ENCODE results near the gene THAP9.
"Not testable (repeated sequence)": the region's sequence is repeated elsewhere in the genome, so short reads cannot be mapped to it uniquely, and the experiment has no call there.

Gene THAP9, protein sequence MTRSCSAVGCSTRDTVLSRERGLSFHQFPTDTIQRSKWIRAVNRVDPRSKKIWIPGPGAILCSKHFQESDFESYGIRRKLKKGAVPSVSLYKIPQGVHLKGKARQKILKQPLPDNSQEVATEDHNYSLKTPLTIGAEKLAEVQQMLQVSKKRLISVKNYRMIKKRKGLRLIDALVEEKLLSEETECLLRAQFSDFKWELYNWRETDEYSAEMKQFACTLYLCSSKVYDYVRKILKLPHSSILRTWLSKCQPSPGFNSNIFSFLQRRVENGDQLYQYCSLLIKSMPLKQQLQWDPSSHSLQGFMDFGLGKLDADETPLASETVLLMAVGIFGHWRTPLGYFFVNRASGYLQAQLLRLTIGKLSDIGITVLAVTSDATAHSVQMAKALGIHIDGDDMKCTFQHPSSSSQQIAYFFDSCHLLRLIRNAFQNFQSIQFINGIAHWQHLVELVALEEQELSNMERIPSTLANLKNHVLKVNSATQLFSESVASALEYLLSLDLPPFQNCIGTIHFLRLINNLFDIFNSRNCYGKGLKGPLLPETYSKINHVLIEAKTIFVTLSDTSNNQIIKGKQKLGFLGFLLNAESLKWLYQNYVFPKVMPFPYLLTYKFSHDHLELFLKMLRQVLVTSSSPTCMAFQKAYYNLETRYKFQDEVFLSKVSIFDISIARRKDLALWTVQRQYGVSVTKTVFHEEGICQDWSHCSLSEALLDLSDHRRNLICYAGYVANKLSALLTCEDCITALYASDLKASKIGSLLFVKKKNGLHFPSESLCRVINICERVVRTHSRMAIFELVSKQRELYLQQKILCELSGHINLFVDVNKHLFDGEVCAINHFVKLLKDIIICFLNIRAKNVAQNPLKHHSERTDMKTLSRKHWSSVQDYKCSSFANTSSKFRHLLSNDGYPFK

DNA sequence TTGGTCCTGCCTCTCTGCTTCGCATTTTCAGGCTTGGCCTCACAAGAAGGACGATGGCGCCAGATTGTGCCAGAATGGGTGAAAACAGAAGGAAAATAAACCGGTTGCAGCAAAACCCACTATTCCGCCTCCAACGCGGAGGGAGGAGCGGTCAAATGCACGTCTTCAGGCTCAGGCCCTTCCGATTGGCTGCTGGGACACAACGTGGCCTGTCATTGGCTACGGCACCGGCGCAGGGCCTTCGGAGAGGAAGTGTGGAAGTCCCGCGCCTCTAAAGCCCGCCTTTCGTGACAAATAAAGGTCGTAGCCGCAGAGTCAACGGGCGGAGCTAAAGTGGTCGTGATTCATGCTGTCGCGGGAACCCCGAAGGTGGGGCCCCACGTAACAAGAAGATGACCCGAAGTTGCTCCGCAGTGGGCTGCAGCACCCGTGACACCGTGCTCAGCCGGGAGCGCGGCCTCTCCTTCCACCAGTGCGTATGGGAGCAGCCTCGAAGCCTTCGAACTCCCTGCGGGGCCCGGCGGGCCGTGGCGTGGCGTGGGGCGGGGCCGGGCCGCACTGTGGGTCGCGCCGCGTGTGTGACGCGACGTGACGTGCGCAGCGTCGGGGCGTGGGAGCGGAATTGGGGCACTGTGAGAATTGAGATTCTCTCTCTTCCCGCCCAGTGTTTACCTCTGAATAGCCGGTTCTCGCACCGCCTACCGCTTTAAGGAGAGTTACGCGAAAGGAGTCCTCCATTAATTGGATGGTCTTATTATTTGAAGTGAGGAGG is at the start of gene THAP9:
TSS of gene THAP9 (plus strand) at position 325 of the 772 bp plus-strand sequence. CDS start at position 393, 68 bp downstream.
- DNase-seq, result peak; percentile 99

DNA sequence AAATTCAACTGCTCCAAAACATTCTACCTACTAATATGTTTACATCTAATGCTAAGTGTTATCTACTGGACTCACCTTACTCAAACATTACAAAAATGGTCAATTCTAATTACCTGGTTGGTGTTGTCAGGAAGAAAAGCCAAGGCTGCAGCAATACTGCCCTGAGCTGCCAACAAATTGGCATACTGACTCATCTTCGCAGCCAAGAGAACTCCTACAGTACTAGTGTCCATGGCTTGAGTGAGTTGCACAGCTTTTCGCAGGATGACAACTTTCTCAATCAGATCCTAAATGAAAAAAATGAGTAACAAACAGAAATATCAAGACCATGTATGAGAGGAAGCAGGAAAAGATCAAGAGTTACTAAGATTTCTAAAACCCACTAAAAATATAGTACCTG is 49.2 kb upstream of the THAP9 start:
- DNase-seq, result no peak

DNA sequence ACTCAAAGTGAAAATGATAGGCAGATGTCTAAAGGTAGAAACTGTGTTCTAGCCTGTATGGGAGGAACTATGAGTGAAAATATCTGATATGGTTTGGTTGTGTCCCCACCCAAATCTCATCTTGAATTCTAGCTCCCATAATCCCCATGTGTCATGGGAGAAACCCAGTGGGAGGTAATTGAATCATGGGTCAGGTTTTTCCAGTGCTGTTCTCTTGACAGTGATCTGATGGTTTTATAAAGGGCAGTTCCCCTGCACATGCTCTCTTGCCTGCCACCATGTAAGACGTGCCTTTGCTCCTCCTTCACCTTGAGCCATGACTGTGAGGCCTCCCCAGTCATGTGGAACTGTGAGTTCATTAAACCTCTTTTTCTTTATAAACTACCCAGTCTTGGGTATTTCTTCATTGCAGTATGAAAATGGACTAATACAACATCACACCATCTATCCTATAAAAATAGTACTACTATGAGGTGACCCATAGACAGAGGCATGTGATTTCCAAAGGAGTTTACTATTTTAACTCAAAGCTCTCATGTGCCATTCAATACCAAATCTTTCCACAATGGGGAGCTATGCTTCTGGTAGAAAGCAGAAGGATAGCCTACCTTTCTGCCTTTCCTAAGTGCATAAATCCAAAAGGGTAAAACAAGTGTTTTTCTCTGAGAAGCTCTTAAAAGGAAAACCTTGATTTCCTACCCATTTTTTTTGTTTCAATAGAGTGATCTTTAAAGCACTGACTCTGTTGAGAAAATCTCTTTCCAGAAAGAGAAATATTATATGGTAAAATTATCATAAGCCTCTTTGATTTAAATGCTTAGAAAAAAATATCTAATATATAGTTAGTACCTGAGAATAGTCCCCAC is 48.4 kb upstream of the THAP9 start:
- DNase-seq, result no peak

DNA sequence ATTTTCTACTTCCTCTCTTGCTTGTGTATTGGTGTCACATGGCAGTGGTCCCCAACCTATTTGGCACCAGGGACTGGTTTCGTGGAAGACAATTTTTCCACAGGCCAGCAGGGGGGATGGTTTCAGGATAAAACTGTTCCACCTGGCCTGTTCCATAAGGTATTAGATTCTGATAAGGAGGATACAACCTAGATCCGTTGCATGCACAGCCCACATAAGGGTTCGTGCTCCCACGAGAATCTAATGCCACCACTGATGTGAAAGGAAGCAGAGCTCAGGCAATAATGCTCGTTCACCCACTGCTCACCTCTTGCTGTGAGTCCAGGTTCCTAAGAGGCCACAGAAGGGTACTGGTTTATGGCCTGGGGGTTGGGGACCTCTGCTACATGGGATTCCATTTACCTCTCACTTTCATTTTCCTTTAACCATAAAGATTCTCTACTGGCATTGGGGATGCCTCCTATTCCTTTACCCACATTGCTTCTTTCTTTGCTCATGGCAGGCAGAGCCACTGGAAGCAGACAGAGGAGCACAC is 47.7 kb upstream of the THAP9 start:
- DNase-seq, result no peak

DNA sequence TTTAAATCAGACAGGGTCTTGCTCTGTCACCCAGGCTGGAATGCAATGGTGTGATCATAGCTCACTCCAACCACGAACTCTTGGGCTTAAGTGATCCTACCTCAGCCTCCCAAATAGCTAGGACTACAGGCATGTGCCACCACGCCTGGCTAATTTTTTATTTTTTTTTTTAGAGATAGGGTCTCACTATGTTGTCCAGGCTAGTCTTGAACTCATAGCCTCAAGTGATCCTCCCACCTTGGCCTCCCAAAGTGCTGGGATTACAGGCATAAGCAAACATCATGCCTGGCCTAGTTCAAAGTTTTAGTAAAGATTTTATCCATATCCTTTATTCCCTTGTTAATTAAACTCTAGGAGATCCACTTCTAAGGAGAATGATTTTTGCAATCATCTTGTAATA is 40.0 kb upstream of the THAP9 start:
- not testable (repeated sequence) for DNase-seq

DNA sequence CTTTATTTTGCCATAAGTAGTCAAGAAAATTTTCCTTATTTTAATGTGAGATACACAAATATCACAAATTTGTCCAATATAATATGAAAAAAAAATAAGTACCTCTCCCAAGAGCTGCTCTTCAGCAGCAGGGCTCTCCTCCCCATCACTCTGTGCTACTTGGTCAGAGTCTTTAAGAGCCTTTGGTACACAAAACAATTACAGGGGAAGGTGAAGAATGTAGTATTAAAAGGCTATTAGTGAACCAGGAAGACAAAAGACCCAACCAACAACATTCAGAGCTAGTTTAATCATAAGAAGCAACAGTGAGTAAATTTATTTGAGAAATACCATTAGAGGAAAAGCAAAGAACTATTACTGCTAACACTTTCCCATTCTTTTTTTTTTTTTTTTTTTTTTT is 39.0 kb upstream of the THAP9 start:
- no peak for DNase-seq

DNA sequence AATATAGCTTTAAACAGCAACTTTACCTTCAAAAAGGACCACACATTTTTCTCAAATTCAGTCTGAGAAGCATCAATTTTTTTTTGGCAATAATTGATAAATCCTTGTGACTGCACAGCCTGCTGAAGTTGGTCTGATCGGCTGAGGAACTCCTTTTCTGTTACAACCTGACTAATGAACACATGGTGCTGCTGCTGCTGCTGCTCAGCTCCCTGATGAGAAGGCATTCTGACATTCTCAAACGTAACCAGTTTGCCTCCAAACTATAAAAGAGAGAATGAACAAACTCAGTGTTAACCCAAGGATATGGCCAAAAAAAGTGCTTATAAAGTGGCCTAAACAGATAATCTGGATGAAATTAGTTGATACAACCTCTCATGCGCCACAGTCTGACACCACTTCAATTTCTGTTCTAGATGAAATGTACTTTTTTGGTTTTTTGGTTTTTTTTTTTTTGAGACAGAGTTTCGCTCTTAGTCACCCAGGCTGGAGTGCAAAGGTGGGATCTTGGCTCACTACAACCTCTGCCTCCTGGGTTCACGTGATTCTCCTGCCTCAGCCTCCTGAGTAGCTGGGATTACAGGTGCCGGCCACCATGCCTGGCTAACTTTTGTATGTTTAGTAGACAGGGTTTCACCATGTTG is 36.1 kb upstream of the THAP9 start:
- no peak for DNase-seq

DNA sequence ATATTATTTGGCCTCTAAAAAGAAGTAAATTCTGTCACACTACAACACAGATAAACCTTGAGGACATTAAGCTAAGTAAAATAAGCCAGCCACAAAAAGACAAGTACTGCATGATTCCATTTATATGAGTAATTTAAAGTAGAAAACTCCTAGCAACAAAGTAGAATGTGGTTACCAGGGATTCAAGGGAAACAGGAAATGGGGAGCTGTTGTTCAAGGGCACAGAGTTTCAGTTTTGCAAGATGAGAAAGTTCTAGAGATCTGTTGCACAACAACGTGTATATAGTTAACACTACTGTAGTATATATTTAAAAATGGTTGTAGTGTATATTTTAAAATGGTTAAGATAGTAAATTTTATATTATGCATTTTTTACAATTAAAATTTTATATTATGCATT is 34.9 kb upstream of the THAP9 start:
- no peak for DNase-seq

DNA sequence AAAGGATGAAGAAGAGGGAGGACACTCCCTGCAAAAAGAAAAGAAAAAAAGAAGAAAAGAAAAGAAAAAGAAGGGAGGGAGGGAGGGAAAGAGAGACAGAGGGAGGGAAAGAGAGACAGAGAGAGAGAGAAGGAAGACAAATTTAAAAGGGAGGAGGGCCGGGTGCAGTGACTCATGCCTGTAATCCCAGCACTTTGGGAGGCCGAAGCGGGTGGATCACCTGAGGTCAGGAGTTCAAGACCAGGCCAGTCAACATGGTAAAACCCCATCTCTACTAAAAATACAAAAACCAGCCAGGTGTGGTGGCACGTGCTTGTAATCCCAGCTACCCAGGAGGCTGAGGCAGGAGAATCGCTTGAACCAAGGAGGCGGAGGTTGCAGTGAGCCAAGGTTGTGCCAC is 34.5 kb upstream of the THAP9 start:
- not testable (repeated sequence) for DNase-seq

DNA sequence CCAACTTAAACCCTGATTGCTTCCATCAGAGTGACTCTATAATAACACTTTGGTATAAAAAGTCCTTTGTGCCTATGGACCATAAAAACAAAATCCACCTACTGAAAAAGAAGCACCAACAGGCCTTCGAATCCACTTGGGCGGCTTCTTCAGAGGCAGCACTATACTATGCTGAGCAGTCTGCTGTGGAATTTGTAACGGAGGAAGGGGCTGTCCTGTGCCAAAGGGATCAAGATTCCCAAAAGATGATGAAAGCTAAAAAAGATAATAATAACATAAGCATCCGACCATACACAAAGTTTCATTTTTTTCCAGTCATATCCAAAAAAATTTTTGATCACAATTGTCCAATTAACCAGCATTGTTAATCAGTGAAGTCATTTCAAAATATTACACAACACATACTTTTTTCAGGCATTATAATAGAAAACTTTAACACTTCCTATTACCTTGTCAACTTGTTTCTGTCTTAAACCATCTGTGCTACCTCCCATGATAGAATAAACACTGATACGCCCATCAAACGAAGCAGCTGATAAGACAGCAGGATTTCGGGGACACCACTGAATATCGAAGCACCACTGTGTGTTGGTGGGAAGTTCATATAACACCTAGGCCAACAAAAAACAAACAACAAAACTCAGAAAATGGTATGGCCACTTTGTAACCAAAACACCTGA is 33.7 kb upstream of the THAP9 start:
- DNase-seq, result no peak

DNA sequence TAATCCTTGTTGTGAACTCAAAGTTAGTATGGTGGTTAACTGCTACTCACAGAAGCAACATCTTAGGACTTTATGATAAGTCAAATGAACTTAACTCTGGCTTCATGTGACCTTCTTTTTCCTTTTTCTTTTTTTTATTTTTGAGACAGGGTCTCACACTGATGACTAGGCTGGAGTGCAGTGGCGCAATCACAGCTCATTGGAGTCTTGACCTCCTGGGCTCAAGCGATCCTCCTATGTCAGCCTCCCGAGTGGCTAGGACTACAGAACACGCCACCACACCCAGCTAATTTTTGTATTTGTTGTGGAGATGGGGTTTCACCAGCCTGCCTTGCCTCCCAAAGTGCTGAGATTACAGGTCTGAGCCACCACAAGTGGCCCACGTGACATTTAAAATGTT is 32.0 kb upstream of the THAP9 start:
- no peak for DNase-seq

DNA sequence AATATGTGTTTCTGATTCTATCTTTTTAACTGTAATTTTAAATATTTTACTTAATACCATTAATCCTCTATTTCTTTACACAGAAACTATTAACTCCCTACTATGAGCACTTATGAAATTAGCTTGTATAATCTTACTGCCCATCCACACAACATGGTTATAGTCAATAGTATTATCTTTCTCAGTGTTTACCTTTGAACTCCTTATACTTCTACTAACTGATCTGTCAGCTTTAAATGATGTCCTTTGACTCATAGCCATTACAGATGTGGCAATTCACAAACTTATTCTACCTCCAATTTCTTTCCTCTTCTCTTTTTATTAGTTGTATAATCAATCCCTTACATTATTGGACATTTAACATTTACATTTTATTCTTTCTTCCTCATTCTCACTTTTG is 15.1 kb upstream of the THAP9 start:
- DNase-seq, result no peak

DNA sequence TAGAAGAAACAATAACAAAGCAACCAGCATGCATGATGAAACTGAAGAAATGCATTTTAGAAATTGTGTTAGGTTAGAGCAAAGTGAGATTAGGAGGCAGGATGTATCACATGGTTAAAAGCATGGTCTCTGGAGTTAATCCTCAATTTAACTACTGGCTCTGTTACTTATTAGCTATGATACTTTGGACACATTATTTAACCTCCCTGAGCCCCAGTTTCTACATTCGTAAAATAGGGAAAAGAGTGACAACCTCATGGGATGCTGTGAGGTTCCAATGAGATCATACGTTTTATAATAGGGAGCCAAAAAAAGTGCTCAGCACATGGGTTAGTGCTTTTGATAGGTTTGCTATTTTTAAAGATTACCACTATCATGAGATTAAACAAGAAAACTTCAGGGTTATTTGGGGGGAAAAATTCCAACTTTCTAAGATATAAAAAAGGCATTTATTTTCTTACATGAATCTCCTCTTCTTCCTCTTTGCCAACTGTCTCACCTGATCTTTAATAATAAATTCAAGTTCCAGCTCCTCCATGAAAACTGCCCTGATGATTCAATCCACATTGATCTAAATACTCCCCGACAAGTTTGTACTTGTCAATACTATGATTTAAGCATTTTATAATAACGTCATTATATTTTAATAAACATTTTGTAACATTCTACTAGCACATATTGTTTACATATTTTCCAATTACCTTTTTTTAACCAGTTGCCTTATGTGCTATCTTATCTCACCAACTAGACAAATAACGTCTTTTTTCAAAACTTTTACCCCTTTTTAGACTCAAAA is 14.2 kb upstream of the THAP9 start:
- no peak for DNase-seq

DNA sequence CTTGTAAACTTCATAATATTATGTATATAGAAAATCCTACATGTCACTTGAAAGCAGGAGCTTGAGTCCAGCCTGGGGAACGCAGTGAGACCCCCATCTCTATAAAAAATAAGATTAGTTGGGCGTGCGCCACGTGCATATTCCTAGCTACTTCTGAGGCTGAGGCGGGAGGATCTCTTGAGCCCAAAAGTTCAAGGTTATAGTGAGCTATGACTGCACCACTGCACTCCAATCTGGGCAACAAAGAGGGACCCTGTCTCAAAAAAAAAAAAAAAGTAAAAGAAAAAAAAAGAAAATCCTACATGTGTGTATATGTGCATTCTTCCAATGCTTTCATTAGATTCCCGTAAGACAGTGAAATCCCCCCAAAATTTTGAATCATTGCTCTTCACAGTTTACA is 11.2 kb upstream of the THAP9 start:
- DNase-seq, result no peak

DNA sequence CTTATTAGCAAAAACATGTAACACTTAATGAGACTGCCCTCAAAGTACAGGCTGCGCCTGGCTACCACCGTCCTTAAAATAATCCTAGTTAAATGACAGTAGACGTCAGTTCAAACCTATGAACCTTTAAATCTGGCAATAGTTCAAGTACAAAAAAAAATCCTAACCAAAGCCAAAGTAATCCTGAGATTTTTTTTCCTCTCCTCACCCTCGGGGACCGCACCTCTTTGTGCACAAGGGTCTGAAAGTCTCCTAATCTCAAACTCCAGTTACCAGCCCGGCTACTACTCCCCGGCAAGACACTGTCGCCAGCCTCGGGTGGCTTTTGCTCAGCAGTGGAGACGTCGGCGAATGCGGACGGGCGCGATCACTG is 10.0 kb upstream of the THAP9 start:
- peak; percentile 57 for DNase-seq

DNA sequence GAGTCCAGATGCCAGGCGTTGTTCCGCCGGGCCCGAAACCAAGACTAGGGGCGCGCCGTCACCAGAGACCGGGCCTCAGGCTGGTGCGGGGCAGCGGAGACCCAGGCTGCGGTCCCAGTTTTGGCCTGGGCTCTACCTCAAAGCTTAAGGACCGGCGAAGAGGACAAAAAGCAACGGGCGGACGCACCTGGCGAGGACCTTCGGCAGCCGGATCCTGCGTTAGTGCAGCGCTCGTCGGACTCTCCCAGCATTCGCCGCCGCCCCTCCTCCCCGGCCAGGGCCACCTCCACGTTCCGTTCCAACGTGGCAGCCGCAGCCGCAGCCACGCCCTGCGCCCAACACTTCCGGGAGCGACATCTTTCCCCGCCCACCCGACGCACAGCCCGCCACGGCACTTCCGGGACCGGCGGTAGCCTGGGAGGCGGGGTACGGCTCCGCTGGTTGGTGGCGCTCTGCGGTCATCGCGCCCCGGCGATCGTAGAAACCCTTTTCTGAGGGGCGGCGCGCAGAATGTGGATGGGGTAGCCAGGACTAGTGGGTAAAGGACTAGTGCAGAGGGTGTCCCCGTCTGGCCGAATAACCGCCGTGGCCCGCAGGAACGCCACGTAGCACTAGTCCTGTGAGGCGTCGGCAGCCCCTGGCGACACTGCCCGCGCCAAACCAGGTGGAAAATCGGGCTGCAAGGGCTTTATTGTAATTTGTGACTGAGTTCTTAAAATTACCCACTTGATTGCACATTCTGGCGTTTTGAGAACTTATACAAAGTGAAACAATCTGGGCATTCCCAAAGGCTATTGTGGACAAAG is 9.4 kb upstream of the THAP9 start, which contains the start of gene SEC31A:
TSS of gene SEC31A (minus strand) at position 253 of the 806 bp plus-strand sequence. CDS start 9,217 bp downstream, outside the sequence.
- peak; percentile 95 for DNase-seq

DNA sequence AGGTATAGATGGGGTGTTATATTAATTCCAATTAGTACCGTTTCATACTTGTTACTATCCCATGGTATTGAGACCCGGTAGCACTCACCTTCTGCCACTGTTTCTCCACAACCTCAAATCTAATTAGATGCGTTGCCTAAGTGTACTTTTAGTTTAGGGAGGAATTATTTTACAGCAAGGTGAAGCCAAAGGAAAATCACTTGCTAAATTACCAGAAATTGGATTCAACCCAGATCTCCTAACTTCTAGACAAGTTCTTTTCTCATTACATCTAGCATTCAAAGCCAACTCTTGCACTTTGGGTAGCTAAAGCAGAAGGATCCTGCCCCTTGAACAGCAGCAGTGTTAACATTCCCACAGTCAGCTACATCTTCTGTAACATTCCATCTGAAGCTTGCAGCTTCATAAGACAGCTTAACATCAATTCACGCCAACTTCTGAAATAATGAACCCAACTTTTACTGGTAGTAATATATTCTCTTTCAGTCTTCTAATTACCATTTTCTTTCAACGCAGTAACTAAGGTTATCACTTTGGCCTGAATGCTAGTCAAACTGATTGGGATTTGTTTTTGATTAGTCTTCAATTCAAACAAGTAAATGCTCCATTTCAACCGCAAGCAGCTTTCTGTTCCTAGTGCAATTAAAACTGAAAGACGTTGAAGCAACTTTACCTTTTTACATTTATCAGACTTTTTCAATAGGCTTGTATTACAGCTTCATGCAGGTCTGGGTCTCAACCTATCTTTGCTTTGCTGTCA is 8.6 kb upstream of the THAP9 start:
- DNase-seq, result no peak

DNA sequence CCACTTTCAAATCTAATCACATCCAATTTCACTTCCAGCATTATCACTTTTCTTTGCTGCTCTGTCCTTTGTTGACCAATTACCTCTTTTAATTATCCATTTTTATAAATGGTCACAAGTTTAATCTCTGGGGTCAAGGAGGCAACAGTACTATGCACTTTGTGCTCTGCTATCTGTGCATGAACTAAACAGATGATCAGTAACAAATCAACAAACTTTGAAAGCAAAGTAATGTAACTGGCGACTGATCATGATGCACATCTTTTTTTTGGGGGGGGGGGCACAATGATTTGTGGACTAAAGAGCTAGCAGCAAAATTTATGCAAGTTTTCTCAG is 8.1 kb upstream of the THAP9 start:
- DNase-seq, result no peak

Measured in NCI-H1092 (cell line).